Prostate gland (tissue), 2 donors: Measurements from ENCODE around the gene ATE1. TPM values are rescaled to one million over a fixed set of nuclear protein-coding genes. Genes with fewer than 3 reads are reported as not detected.

Source experiments
- DNase-seq: peaks from one replicate; pipeline ENCODE4 v3.0.0-alpha.2; 2019; ENCODE audit warnings: low spot score
- H3K27ac ChIP-seq, 2 donors: fragments of 200-600 bp; sonication (generic); 2 replicates each; pipeline ENCODE4 v1.5.1; 2017 to 2019
- H3K27me3 ChIP-seq: fragments of 200-600 bp; sonication (generic); replicated peaks from 2 replicates; pipeline ENCODE4 v1.5.1; 2019; ENCODE audit not compliant: insufficient read depth
- H3K36me3 ChIP-seq, 2 donors: fragments of 200-600 bp; sonication (generic); 1 replicate in 1 of 2; 2 replicates in 1 of 2; pipeline versions ENCODE4 v1.5.1 to v1.8.1; 2017 to 2019
- H3K4me1 ChIP-seq: fragments of 200-600 bp; sonication (generic); replicated peaks from 2 replicates; pipeline ENCODE4 v1.5.1; 2019
- H3K4me3 ChIP-seq, 2 donors: fragments of 200-600 bp; sonication (generic); 2 replicates each; pipeline ENCODE4 v1.5.1; 2017 to 2019
- H3K9me3 ChIP-seq: fragments of 200-600 bp; sonication (generic); 2 replicates; pipeline ENCODE4 v1.5.1; 2017
- POLR2A ChIP-seq: fragments of 450-650 bp; IDR thresholded peaks from one replicate; pipeline ENCODE4 v1.6.1; 2016; ENCODE audit warnings: antibody characterized with exemption, mild to moderate bottlenecking
- POLR2AphosphoS5 ChIP-seq: sonication (generic); formaldehyde crosslinking; IDR thresholded peaks from one replicate; pipeline ENCODE4 v1.6.1; 2017; ENCODE audit warnings: antibody characterized with exemption
- WGBS: methylation state at CpG from one replicate; pipeline ENCODE4 v1.1.5; 2018; 5-methylcytosine and 5-hydroxymethylcytosine counted together
- intact Hi-C: fragments of 100-400 bp; cut with DNase I; formaldehyde crosslinking; loops from one replicate; pipeline ENCODE4 v1.14.2; 2022
- total RNA-seq, 2 donors: library from RNA; depleted of rRNA; stranded (reverse); fragments of >200 nt; gene quantifications; one replicate each; pipeline ENCODE4 v1.1.0, GENCODE V29; 2016
- TF ChIP-seq, protein P1 (sequence below), 4 experiments: fragments of 200-600 bp in 2 of 4; fragments of 450-650 bp in 2 of 4; sonication (generic) in 2 of 4; IDR thresholded peaks; 1 replicate in 3 of 4; 2 replicates in 1 of 4; pipeline ENCODE4 v1.5.1; 2016 to 2019; ENCODE audit warnings: antibody characterized with exemption in 4 of 4, mild to moderate bottlenecking in 2 of 4, moderate library complexity in 2 of 4

ATE1 gene
- total RNA-seq, 2 donors from 2014 or later: 29.9 to 36.2 TPM

DNA sequence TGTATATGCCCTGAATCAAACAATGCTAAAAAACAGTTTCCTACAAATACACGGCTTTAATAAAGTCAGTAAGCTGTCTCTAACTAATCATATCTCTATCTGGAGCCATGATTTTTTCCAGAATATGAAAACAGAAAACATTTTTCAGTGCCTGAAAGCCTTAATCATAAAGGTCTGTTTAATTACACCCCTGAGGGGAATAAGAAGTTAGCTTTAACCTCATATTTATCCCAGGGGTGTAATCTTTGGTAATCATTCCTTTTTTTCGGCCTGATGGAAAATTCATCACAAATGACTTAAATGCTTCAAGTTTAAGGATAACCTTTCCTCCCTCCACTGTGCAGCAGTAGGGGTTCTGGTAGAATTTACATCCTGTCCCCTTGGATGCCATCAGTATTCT, 124.2 kb downstream of the ATE1 start:
- 90% methylated on average over 2 of the region's 2 CpGs for WGBS
- Histone ChIP-seq H3K4me3 (no peak overlapping the region), H3K27me3 (no peaks in the 10 kb centered on the region), H3K36me3 (no peaks in the 10 kb centered on the region), H3K27ac (no peak overlapping the region), H3K4me1 (no peaks in the 10 kb centered on the region), H3K9me3 (no peaks in the 10 kb centered on the region)
- no peak for DNase-seq
- intact Hi-C loops: no loop called here
- no peak for TF ChIP-seq POLR2A
- no peak for TF ChIP-seq POLR2AphosphoS5
- TF ChIP-seq, protein P1, sequence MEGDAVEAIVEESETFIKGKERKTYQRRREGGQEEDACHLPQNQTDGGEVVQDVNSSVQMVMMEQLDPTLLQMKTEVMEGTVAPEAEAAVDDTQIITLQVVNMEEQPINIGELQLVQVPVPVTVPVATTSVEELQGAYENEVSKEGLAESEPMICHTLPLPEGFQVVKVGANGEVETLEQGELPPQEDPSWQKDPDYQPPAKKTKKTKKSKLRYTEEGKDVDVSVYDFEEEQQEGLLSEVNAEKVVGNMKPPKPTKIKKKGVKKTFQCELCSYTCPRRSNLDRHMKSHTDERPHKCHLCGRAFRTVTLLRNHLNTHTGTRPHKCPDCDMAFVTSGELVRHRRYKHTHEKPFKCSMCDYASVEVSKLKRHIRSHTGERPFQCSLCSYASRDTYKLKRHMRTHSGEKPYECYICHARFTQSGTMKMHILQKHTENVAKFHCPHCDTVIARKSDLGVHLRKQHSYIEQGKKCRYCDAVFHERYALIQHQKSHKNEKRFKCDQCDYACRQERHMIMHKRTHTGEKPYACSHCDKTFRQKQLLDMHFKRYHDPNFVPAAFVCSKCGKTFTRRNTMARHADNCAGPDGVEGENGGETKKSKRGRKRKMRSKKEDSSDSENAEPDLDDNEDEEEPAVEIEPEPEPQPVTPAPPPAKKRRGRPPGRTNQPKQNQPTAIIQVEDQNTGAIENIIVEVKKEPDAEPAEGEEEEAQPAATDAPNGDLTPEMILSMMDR (IDR thresholded peaks at IDR 0.05): no peak

DNA sequence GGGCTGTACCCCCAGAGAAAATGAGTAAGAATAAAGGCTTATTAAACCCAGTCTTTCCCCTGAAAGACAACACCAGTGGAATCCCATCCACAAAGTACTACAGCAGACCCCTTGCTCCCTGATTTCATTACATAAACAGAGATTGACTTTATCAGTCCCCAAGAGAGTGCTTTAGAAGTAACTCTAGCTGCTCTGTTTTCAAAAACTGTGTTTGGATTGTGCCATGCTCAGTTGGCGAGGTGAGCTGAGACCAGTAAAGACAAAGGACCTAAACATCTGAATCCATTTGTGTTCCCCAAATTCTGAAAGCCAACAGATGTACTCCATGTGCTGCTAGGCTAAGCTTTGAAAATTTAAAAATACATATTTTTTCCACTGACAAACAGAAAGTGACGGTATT, 127.0 kb downstream of the ATE1 start:
- H3K4me1 ChIP-seq: no peaks in the 10 kb centered on the region
- H3K9me3 ChIP-seq: no peaks in the 10 kb centered on the region
- intact Hi-C loops: no loop called here
- 91% methylated on average over 2 of the region's 2 CpGs for WGBS
- H3K36me3 ChIP-seq: no peaks in the 10 kb centered on the region
- H3K27me3 ChIP-seq: no peaks in the 10 kb centered on the region
- DNase-seq: no peak
- TF ChIP-seq, protein P1 (IDR thresholded peaks at IDR 0.05): no peak
- TF ChIP-seq POLR2AphosphoS5 (no peak), POLR2A (no peak)
- H3K4me3 ChIP-seq: no peak overlapping the region
- no peak overlapping the region for H3K27ac ChIP-seq

DNA sequence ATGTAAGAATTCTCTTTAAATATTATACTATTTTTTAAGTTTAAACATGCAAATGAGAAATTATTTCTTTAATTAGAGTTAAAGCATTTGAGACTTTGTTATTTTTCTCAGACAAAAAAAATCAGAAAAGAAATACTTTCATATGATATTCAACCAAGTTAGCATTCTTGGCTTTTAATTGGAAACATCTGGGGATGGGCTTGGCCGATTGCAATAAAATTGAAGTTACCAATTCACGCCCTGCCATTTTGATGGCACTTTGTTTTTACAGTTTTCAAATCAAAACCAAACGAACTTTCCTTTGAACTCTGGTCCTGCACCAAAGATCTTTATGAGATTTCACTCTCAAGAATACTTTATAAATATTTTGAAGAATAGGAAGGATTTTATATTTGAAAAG, 127.7 kb downstream of the ATE1 start:
- no peaks in the 10 kb centered on the region for H3K36me3 ChIP-seq
- WGBS: 33% methylated on average over 3 of the region's 3 CpGs
- no peaks in the 10 kb centered on the region for H3K9me3 ChIP-seq
- intact Hi-C loops: no loop called here
- DNase-seq: no peak
- H3K4me1 ChIP-seq: no peaks in the 10 kb centered on the region
- TF ChIP-seq POLR2AphosphoS5 (no peak), POLR2A (no peak)
- TF ChIP-seq, protein P1 (IDR thresholded peaks at IDR 0.05): no peak
- H3K4me3 ChIP-seq: no peak overlapping the region
- no peaks in the 10 kb centered on the region for H3K27me3 ChIP-seq
- H3K27ac ChIP-seq: no peak overlapping the region

DNA sequence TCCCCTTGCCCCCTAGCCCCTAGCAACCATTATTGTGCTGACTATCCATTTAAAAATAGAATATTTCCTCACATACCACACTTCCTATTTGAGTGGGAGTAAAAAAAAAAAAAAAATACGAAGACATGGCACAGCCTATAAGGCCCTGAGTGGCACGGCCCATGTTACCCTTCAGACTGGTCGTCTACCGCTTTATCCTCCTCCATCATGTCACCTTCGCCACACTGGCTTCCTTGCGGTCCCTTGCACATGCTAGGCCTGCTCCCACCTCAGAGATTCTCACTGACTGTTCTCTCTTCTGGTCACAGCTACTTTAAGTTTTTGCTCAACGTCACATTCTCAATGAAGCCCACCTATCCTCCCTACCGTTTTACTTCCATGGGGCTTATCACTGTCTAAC, 130.3 kb downstream of the ATE1 start:
- TF ChIP-seq POLR2A: no peak
- no peak for TF ChIP-seq POLR2AphosphoS5
- TF ChIP-seq, protein P1 (IDR thresholded peaks at IDR 0.05): no peak
- Histone ChIP-seq H3K27me3 (no peaks in the 10 kb centered on the region), H3K4me3 (no peak overlapping the region), H3K36me3 (no peaks in the 10 kb centered on the region), H3K27ac (no peak overlapping the region), H3K4me1 (no peaks in the 10 kb centered on the region), H3K9me3 (no peaks in the 10 kb centered on the region)
- WGBS: 80% methylated on average over 8 of the region's 8 CpGs
- DNase-seq: no peak
- intact Hi-C loops: no loop called here

DNA sequence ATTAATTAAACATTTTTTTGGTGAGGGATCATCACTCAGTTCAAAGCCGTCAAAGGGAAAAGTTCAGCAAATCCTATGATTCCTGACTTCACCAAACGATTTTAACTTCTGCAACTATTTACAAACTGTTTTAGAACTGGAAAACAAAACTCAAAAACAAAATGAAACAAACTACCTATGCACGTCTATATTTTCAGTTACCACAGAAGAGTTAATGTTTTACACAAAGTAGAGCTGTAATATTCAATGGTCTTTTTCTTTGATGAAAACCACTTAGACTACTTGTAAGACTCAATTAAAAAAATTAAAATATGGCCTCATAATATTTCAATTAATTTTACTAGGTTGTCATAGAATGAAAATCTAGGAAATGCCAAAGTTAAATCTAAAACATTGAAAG, 131.5 kb downstream of the ATE1 start:
- TF ChIP-seq, protein P1 (IDR thresholded peaks at IDR 0.05): no peak
- no peak for TF ChIP-seq POLR2A
- no peak for TF ChIP-seq POLR2AphosphoS5
- H3K4me3 ChIP-seq: no peak overlapping the region
- no peaks in the 10 kb centered on the region for H3K9me3 ChIP-seq
- WGBS: 91% methylated on average over 3 of the region's 3 CpGs
- DNase-seq: no peak
- H3K4me1 ChIP-seq: no peaks in the 10 kb centered on the region
- no peaks in the 10 kb centered on the region for H3K27me3 ChIP-seq
- no peak overlapping the region for H3K27ac ChIP-seq
- H3K36me3 ChIP-seq: no peaks in the 10 kb centered on the region
- intact Hi-C loops: no loop called here
